Diencephalon (tissue), 1 donor: ENCODE results near the gene SLC6A2. TPM values are rescaled to one million over a fixed set of nuclear protein-coding genes. Genes with fewer than 3 reads are reported as not detected.

Experiments used
- total RNA-seq: library from RNA; depleted of rRNA; stranded (reverse); fragments of >200 nt; gene quantifications from one replicate; pipeline ENCODE4 v1.2.3, GENCODE V29; 2014

The SLC6A2 gene
- not detected for total RNA-seq

DNA sequence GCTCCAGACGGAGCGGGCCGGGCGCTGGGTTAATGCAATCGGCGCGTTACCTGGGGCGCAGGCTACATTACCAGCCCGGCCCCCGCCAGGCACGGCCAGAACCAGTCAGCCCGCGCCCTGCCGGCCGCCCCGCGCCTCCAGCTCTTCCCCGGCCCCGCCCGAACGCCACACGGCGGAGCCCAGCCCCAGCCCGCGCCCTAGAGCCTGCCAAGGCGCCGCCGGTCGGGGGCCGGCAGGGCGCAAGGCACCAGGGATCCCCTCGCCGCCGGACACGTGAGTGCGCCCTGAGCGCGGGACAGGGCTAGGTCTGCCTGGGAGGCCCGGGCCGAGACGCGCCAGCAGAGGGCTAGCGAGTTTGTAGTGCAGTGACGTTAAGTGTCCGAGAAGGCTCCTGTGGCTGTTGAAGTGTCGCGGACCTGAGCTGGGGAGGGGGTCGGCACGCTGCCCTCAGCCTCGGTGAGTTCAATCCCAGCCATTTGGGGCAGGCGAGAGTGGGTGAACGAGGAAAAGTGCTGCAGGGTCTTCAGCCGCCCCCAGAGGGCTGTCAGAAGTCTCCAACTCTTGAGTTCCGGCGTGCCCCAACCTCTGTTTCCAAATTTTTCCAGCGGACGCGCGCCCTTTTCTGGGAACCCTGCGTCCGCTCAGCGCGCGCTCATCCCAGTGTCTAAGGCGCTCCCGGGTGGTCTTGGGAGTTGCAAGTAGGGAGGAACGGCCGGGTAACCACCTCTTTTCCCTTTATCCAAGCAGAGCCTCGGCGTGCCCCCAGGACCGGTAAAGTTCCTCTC, at the start of gene SLC6A2:
TSS of gene SLC6A2 (plus strand) at position 92 of the 785 bp plus-strand sequence. CDS start 707 bp downstream, outside the sequence.

Other genes with a start within 250 kb of the SLC6A2 start
- gene MMP2, start 176.8 kb upstream of the SLC6A2 start, total RNA-seq: 15.0 TPM
- gene LPCAT2, start 146.9 kb upstream of the SLC6A2 start, total RNA-seq: 16.1 TPM
- gene CAPNS2, start 89.3 kb upstream of the SLC6A2 start, total RNA-seq: not detected
- 1.2 TPM for gene CES1, start 177.1 kb downstream of the SLC6A2 start, total RNA-seq
- gene CES5A, start 219.4 kb downstream of the SLC6A2 start, total RNA-seq: 0.46 TPM